Renal cortex interstitium (tissue), 11 donors: ENCODE data around the gene GDF11. TPM values are rescaled to one million over a fixed set of nuclear protein-coding genes. Genes with fewer than 3 reads are reported as not detected.
"Not testable (repeated sequence)": the region's sequence is repeated elsewhere in the genome, so short reads cannot be mapped to it uniquely, and the experiment has no call there.

Experiments
- DNase-seq, 11 donors: peaks; one replicate each; pipeline ENCODE4 v3.0.0-alpha.2; 2013; ENCODE audit warnings: low read depth in 9 of 11, low spot score in 4 of 11; ENCODE audit errors: extremely low read depth in 1 of 11
- polyA plus RNA-seq, 3 donors: library from polyadenylated mRNA; unstranded; fragments of 120-200 nt; gene quantifications; one replicate each; pipeline ENCODE4 v1.2.1, GENCODE V29; 2013; ENCODE audit not compliant: insufficient read length in 3 of 3

The GDF11 gene
- polyA plus RNA-seq, 3 donors = 19.5 to 25.6 (median 20.6) TPM

DNA sequence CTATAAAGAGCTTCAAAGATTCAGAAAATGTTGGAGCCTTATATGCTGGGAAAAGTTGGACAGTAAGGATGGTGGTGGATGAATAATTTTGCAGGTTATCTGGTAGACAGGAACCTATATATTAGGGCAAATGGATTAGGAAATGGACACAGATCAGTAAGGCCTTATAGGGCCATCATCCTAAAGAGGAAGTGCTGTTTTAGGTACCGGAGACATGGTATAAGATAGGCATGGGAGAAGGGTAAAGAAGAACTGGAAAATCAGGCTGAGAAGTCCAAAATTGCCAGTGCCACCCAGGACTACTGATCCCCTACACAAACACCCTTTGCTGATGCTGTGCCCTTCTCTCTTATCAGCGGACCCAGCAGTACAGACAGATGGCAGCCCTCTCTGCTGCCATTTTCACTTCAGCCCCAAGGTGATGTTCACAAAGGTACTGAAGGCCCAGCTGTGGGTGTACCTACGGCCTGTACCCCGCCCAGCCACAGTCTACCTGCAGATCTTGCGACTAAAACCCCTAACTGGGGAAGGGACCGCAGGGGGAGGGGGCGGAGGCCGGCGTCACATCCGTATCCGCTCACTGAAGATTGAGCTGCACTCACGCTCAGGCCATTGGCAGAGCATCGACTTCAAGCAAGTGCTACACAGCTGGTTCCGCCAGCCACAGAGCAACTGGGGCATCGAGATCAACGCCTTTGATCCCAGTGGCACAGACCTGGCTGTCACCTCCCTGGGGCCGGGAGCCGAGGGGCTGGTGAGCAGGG lies 5.5 kb downstream of the GDF11 start:
- DNase-seq = no peak

GRCh38 chr12:55755246-55755645 lies 12.3 kb downstream of the GDF11 start:
- no peak for DNase-seq

DNA sequence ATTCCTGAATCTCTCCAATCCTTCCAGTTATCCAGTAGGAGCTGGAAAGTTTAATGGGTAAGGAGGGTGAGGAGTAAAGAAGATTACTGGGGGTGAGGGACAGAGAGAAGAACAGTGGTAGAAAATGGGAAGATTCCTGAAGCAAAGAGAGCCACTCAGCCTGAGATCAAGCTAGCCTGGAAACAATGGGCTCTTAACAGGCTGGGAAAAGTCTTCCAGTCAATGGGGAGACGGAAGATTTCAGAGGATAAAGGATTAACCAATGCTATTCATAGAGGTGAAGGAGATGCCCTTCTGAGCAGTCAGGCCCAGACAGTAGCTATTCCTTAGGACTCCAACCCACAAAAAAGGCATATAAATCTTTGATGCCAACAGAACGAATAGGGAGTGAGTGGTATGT lies 14.8 kb downstream of the GDF11 start:
- no peak for DNase-seq

GRCh38 chr12:55758575-55758974 lies 15.7 kb downstream of the GDF11 start:
- DNase-seq = not testable (repeated sequence)

- no peak for DNase-seq
Measured at GRCh38 chr12:55760663-55761062, 17.7 kb downstream of the GDF11 start.

GRCh38 chr12:55762646-55763045 lies 19.7 kb downstream of the GDF11 start:
- DNase-seq = no peak

GRCh38 chr12:55765736-55766290 lies 22.9 kb downstream of the GDF11 start:
- no peak for DNase-seq

DNA sequence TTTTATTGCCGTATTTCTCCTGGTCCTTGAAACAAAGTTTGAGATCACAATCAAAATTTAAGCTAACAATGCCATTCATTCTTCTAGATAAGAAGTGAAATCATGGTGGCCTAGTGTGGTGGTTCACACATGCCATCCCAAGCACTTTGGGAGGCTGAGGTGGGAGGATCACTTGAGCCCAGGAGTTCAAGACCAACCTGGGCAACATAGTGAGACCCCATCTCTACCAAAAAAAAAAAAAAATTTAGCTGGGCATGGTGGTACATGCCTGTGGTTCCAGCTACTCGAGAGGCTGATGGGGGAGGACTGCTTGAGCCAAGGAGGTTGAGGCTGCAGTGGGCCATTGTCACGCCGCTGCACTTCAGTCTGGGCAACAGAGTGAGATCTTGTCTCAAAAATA lies 24.2 kb downstream of the GDF11 start:
- DNase-seq = no peak

- DNase-seq = no peak
Measured at GRCh38 chr12:55771736-55772135, 28.8 kb downstream of the GDF11 start.

- DNase-seq = no peak
Measured at GRCh38 chr12:55777856-55778255, 34.9 kb downstream of the GDF11 start.

DNA sequence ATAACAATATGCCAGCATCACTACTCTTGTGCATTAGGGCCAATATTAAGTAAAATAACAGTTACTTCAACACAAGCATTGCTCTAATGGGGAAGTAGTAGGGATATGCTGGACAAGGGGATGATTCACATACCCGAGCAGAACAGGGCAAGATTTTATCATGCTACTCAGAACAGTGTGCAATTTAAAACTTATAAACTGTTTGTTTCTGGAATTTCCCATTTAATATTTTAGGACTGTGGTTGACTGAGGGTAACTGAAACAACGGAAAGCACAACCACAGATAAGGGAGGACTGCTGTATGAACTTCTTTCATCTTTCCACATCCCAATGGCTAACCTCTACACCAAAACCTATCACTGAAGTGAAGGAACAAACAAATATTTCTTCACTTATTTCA lies 37.8 kb downstream of the GDF11 start:
- DNase-seq = no peak

DNA sequence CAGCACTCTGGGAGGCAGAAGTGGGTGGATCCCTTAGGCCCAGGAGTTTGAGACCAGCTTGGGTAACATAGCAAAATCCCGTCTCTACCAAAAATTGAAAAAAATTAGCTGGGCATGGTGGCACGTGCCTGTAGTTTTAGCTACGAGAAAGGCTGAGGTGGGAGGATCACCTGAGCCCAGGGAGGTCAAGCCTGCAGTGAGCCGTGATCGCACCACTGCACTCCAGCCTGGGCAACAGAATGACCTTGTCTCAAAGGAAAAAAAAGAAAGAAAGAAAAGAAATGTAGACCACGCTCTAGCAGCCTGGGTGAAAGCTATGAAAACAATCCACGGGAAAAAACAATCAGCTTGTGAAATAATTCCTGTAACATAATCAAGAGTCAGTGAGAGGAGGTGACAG lies 45.6 kb downstream of the GDF11 start:
- peak in 5 of 11 donors; percentile 9 to 30 (median 29) for DNase-seq

DNA sequence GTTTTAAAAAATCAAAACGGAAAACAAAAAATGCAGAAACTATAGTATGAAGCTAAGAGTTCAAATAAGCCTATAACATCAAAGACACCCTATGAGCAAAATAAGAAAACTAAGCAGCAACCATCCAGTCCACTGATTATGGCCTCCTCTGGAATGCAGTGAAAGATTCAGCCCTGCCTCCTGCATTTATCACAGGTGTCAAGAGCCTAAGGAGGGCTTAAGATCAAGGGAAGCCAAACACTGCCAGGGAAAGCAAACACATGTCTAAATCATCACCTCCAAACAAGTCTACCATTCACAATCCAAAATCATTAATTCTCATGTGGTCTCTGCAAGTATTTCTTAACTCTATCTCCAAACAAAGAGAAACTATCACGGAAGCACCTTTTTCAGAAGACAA lies 46.2 kb downstream of the GDF11 start:
- peak in 5 of 11 donors; percentile 10 to 41 (median 25) for DNase-seq

DNA sequence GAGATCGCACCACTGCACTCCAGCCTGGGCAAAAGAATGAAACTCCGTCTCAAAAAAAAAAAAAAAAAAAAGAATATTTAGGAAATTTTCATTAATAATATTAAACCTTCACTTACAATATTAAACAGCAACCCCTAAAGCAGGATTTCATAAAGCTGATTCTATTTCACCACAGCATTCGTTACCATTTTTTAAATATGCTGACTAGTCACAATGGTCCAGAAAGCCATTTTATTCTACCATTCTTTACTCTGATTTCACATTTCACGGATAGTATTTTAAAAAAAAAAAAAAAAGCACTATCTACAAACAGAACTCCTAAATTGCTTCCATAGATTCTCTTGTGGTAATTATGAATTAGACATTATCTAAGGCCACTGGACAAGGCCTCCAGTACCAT lies 47.0 kb downstream of the GDF11 start:
- no peak for DNase-seq

DNA sequence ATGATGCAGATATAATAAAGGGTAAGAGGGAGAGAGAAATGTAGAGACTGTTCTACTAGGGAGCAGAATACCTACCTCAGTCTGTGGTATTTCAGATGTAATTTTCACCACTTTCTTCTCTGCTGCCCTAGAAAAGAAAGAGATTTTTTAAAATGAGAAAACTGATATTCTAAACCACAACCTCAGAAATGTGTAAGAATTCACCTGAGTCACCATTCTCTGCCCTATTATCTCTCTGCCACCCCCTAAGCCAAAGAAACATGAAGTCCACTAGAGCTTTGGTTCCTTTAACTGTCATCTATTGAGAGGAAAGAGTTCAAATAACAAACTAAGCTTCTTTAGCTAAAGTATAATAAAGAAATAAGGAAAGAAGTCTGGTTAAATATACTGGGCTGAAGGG lies 53.0 kb downstream of the GDF11 start:
- no peak for DNase-seq

- DNase-seq = peak in 8 of 11 donors; percentile 47 to 67 (median 56)
Measured at GRCh38 chr12:55797068-55797467, 54.1 kb downstream of the GDF11 start.

- no peak for DNase-seq
Measured at GRCh38 chr12:55797550-55797949, 54.6 kb downstream of the GDF11 start.
